Upper lobe of right lung (tissue), 1 donor: ENCODE results near the gene CCT3. TPM values are rescaled to one million over a fixed set of nuclear protein-coding genes. Genes with fewer than 3 reads are reported as not detected.

ENCODE experiments used
- ATAC-seq: fragments of 200-7000 bp; cut with Tn5 transposase; one replicate; pipeline ENCODE4 v1.9.1; 2020; ENCODE audit warnings: mild to moderate bottlenecking, moderate library complexity
- DNase-seq: peaks from one replicate; pipeline ENCODE4 v3.0.0-alpha.2; 2020
- H3K27ac ChIP-seq: fragments of 200-600 bp; one replicate; pipeline ENCODE4 v1.8.0; 2022
- H3K27me3 ChIP-seq: fragments of 200-600 bp; one replicate; pipeline ENCODE4 v1.8.0; 2022; ENCODE audit warnings: mild to moderate bottlenecking
- H3K36me3 ChIP-seq: fragments of 200-600 bp; one replicate; pipeline ENCODE4 v1.8.0; 2022
- H3K4me1 ChIP-seq: fragments of 200-600 bp; one replicate; pipeline ENCODE4 v1.8.0; 2022
- H3K4me3 ChIP-seq: fragments of 200-600 bp; one replicate; pipeline ENCODE4 v1.8.0; 2022; ENCODE audit warnings: mild to moderate bottlenecking
- H3K9me3 ChIP-seq: fragments of 200-600 bp; one replicate; pipeline ENCODE4 v1.8.0; 2022
- CTCF ChIP-seq: fragments of 200-600 bp; IDR thresholded peaks from one replicate; pipeline ENCODE4 v1.8.0; 2022; ENCODE audit warnings: antibody characterized with exemption
- intact Hi-C: fragments of 100-400 bp; cut with DNase I; formaldehyde crosslinking; loops from one replicate; pipeline ENCODE4 v1.11.0; 2022
- total RNA-seq: library from RNA; stranded (reverse); fragmentation: NEBNext Ultra II Directional; extraction: Animal tissue kit (Norgen Biotek cat#: 25700); gene quantifications from one replicate; pipeline ENCODE4 v1.2.1, GENCODE V29; 2021
- donor health status: DM: no; HTN: yes; CAD: no; lungs with severe emphysema.

Gene CCT3
- total RNA-seq, 1 donor from 2014 or later: 120 TPM

- H3K4me3 ChIP-seq: no peak overlapping the region
- intact Hi-C loops: no loop called here
- no peaks in the 10 kb centered on the region for H3K9me3 ChIP-seq
- ATAC-seq (no peak), DNase-seq (no peak)
- peaks cover 30% of the 10 kb centered on the region for H3K27me3 ChIP-seq
- no peak overlapping the region for H3K27ac ChIP-seq
- peaks cover 2% of the 10 kb centered on the region for H3K4me1 ChIP-seq
- H3K36me3 ChIP-seq: no peaks in the 10 kb centered on the region
- no peak for TF ChIP-seq CTCF
Measured at GRCh38 chr1:156384658-156385057, 46.6 kb upstream of the CCT3 start.

- intact Hi-C loops: no loop called here
- no peaks in the 10 kb centered on the region for H3K36me3 ChIP-seq
Measured at GRCh38 chr1:156384007-156384406, 45.9 kb upstream of the CCT3 start.

GRCh38 chr1:156383023-156383422 is 44.9 kb upstream of the CCT3 start:
- peak; percentile 77 for TF ChIP-seq CTCF
- peaks cover 17% of the 10 kb centered on the region for H3K27me3 ChIP-seq
- no peak overlapping the region for H3K27ac ChIP-seq
- no peaks in the 10 kb centered on the region for H3K9me3 ChIP-seq
- no peak overlapping the region for H3K4me3 ChIP-seq
- peak; percentile 85 for ATAC-seq
- H3K36me3 ChIP-seq: no peaks in the 10 kb centered on the region
- no peaks in the 10 kb centered on the region for H3K4me1 ChIP-seq
- no peak for DNase-seq
- intact Hi-C loops: no loop called here

More at GRCh38 chr1:156384007-156384406, 45.9 kb upstream of the CCT3 start:
- peaks cover 24% of the 10 kb centered on the region for H3K27me3 ChIP-seq
- H3K4me1 ChIP-seq: peaks cover 2% of the 10 kb centered on the region
- DNase-seq: no peak
- ATAC-seq: peak; percentile 30
- H3K4me3 ChIP-seq: no peak overlapping the region
- no peak for TF ChIP-seq CTCF
- no peak overlapping the region for H3K27ac ChIP-seq
- no peaks in the 10 kb centered on the region for H3K9me3 ChIP-seq

- no peak for DNase-seq
- H3K36me3 ChIP-seq: no peaks in the 10 kb centered on the region
- intact Hi-C loops: no loop called here
Measured at GRCh38 chr1:156382561-156382960, 44.5 kb upstream of the CCT3 start.

GRCh38 chr1:156379420-156380165 is 41.5 kb upstream of the CCT3 start:
- Histone ChIP-seq H3K4me3 (no peak overlapping the region), H3K4me1 (no peaks in the 10 kb centered on the region), H3K27ac (no peak overlapping the region), H3K9me3 (no peaks in the 10 kb centered on the region), H3K27me3 (no peaks in the 10 kb centered on the region), H3K36me3 (no peaks in the 10 kb centered on the region)
- intact Hi-C loops: no loop called here
- no peak for ATAC-seq
- no peak for TF ChIP-seq CTCF
- no peak for DNase-seq

More at GRCh38 chr1:156382561-156382960, 44.5 kb upstream of the CCT3 start:
- TF ChIP-seq CTCF: no peak
- H3K27ac ChIP-seq: no peak overlapping the region
- no peaks in the 10 kb centered on the region for H3K9me3 ChIP-seq
- no peaks in the 10 kb centered on the region for H3K4me1 ChIP-seq
- peaks cover 13% of the 10 kb centered on the region for H3K27me3 ChIP-seq
- H3K4me3 ChIP-seq: no peak overlapping the region
- ATAC-seq: no peak
